Activated CD4-positive, alpha-beta T cell treated with anti-CD3 and anti-CD28 coated beads for 48 hours (primary cell): Measurements from ENCODE around the gene MAST4.

Source experiments
- DNase-seq: peaks from one replicate; pipeline ENCODE4 v3.0.0-alpha.2; 2020

The MAST4 gene

DNA sequence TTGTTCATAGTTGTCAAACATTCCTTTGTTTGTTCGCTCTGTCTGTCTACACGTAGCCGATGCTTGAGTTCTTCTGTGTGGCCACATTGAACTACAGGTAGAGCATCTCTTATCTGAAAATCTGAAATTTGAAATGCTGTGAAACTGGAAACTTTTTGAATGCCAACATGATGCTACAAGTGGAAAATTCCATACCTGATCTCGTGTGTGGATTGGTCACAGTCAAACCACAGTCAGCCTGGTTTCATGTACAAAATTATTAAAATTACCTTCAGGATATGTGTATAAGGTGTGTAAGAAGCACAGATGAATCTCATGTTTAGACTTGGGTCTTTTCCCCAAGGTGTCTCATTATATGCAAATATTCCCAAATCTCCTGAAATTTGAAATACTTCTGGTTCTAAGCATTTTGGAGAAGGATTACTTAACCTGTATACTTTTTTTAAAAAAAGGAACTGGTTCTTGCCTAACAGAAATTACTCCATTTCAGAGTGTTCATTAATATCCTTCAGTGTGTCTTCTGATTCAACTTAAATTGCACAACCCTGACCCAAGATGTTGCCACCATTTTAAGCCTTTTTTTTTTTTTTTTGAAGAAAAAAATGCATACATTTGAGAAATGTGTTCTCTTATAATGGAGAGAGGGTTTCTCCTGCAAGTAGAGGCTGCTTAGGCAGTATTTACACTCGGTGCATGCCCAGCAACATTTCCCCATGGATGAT, 254.3 kb downstream of the MAST4 start:
- no peak for DNase-seq

- DNase-seq = no peak
These were observed 255.1 kb downstream of the MAST4 start for GRCh38 chr5:66851306-66851705.

DNA sequence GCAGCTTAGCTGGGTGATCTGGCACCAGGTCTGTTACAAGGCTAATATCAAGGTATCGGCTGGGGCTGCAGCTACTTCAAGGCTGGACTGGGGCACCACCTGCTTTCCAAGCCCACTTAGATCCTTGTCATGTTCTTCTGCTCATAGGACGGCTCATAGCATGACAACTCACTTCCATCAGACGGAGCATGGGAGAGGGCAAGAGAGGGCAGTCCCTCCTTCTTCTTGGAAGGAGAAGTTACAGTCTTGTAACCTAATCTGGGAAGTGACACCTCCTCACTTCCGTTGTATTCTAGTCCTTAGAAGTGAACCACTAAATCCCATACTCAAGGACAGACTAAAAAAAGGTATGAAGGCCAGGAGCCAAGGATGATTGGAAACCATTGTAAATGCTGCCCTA, 258.2 kb downstream of the MAST4 start:
- no peak for DNase-seq

DNA sequence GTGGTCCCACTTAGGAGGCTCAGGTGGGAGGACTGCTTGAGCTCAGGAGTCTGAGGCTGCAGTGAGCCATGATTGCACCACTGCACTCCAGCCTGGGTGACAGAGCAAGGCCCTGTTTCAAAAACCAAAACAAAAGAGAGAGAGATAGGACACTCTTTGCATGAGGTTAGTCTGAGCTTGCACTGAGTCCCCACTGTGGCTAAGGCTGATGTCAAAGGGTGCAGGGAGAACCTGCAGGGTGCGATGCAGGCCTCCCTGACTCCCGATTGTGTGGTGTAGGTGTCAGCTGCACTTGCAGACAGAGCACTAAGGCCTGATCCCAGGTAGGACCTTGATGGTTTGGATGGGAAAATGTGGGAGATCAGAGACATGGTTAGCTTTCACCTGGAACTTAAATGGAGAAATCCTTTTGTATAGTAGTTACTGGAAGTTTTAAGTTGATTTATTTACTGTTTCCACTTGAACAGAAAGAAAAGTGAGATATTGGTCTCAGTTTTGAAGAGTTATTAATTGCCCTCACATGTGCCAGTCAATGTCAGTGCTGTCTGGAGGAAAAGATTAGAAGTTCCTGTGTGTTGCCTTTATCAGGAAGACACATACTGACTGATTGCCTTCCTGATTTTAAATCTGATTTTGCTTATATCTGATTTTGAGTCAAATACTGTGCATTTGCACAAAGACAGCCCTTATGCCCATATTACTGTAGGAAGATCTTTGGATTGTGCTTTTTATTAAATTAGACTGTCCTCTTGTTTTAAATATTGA, 260.0 kb downstream of the MAST4 start:
- DNase-seq = no peak

DNA sequence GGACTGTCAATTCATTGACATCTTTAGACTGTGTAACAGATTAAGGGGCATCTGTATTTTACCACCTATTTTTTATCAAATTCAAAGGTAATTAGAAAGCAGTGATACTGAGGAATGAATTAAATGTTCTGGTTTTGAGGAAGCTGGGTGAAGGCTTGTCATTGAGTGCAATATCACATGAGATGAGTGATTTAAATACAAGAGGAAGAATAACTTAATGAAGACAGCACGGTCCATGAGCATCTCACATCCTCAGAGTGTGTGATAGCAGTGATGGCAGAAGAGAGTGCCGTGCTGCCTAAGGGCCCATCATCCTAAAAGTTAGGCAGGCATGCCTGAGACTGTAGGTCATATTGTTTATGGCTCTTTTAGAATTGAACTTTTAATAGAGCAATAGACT, 263.3 kb downstream of the MAST4 start:
- no peak for DNase-seq

DNA sequence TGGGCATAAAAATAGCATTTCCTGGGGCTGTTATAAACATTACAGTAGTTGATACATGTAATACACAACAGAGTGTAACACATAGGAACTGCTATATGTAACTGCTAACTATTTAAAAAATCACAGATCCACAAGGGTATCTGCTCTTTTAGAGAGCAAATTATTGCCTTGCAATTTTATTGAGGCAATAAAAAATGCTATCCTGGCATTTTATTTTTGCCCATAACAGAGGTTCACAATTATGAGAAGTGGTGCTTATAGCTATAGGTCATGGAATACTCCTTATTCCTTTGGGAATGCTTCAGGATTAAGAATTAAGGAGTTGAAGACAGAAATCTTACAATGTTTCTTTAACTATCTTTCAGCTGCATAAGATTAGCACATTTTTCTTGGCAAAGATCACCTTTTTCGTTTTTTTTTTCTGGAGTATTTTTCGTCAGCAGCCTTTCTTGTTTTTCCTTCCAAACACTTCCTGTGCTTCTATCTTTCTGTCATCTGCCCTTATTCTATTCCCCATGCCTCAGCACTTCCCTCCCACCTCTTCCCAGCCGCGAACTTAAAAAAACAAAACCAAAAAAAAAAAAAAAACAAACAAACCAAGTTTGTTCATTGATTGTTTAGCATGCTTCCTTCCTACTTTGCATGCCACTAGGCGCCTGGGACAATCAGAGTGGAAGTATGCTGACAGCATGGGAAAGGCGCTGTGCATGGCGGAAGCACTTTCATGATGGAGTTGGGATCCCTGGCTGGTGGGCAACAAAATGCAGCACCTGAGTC, 264.2 kb downstream of the MAST4 start:
- no peak for DNase-seq

- DNase-seq = no peak
These were observed 265.2 kb downstream of the MAST4 start for GRCh38 chr5:66861402-66861801.

GRCh38 chr5:66862020-66862419, 265.8 kb downstream of the MAST4 start:
- DNase-seq = no peak

DNA sequence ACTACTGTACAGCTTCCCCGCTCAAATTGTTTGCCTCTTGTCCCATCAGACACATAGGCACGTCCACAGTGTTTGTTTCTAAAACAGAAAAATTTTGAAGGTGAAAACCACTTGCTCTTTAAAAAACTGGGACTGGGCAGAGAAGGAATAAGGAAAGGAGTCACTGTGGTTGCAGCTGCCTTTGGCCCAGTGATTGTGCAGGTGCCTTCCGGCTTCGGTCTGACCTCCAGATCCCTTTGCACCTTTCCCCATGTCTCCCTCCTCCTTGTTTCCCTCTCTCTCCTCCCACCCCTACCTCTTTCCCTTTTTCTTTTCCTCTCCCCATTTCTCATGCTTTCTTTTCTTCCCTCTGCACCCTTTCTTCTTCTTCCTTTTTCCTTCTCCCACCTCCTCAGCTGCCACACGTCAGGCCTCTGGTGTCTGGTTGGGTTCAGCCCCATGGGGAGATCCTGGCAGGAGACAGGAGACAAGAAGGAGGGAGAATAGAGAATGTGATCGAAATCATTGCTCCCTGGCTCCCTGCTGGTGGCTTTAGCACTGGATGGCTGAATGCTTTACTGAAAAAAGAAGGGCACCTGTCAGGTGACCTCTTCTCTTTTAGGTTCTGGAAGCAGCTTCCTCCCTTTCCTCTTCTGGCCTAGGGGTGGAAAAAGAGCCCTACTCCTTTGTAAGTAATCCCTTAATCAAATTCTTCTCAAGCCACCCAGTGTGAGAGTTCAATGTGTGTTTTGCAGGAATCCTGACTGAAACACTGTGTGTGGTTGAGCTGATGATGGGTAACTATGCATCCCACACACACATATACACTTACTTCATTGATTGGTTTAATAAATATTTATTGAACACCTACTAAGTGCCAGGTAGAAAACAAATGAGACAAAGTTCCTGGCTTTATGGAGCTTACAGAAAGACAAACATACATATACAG, 267.3 kb downstream of the MAST4 start:
- no peak for DNase-seq

DNA sequence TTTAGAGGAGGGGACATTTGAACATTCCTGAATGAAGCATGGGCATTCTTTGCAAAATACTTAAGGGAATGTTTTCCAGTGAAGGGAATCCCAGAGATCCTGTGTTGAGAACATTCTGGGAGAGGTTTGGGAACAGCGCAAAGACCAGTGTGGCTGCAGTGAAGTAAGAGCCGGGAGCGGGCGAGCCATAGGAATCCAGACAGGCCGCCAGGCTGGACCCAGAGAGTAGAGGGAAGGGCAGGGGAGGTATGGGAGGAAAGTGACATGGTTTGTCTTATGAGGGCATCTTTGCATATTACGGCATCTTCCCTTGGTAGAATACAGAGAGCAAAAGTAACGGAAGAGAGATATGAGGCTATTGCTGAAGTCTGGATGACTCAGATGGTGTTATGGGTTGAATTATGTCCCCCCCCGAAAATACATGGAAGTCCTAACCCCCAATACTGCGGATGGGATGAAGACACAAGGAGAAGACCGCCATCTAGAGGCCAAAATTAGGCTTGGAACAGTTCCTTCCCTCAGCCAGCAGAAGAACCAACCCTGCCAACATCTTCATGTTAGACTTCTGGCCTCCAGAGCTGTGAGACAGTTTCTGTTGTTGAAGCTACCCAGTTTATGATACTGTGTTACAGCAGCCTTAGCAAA, 268.2 kb downstream of the MAST4 start:
- peak; percentile 45 for DNase-seq

GRCh38 chr5:66867618-66868322, 271.6 kb downstream of the MAST4 start:
- DNase-seq = no peak

DNA sequence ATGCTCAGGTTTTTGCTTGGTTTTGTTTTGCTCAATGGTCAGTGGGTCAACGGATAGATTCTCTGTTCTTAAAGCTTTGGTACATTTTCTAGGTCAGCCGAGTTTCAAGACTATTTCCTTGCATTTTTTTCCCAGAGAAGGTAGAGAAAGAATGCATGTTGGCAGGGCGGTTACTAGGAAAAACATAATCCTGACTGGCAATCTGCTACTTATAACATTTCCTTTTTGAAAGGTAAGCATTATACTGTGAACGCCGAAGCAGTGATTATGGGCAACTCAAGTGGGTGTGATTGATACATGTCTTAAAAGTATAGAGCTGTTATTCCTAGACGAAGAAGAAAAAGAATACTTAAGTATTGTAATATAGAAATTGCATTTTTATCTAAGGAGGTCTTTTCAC, 273.2 kb downstream of the MAST4 start:
- DNase-seq = no peak

DNA sequence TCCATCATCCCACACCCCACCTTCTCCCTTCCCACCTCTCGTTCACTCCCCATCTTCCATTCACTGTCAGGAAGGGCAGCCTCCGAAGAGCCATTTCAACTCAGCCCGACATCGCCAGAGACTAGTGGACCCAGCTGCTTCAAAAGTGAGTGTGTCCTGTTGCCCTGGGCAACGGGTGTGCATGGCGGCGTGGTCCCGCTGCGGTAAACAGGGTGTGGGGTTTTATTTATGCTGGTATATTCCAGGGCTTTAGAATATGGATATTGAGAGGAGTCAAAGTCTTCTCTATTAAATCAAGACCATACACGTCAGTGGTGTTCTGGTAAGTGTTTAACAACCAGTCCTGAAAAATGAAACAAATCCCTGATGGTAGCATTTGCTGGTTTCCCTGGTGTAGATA, 274.5 kb downstream of the MAST4 start:
- no peak for DNase-seq

DNA sequence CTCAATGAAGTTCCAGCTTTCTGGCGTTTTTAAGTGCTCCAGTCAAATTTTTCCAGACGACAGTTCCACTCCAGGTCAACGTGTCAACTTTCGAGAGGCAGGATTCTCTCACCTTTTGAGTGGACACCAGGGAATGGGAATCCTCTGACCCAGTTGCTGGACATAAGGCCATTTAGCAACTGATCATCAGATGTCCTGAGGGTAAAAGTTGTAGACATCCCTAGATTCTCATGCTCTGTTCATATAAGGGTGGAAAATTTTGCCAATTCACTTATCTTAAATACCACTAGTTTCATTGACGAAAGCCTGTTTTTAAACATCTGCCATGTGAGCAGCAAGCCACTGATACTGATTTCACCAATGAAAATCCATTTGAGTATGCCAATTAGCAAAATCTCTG, 275.5 kb downstream of the MAST4 start:
- no peak for DNase-seq

DNA sequence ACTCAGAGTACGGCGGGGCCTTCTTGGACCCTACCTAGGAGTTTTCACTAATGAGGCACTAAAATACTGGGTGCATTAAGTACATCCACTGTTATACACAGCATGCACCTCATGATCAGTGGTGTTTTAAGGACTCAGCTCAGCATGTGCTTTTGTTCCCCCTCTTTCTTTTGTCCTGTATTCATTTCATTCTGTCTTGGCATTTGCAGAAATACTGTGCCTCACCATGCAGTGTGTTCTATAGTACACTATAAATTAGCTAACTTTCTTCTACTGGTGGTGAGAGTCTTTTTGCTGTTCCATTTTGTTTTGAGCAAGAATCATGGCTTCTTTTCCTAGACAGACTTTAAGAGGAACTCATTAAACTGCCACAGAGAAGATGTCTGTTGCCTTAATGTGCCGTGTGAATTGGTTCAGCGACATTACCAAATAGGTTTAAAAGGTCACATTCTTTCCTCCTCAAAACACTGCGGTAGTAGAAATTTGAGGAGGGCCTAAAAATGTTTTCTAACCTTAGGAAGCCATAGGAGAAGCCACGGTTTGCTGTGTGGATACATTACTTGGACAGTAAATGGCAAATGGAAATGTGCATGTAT, 276.6 kb downstream of the MAST4 start:
- no peak for DNase-seq

DNA sequence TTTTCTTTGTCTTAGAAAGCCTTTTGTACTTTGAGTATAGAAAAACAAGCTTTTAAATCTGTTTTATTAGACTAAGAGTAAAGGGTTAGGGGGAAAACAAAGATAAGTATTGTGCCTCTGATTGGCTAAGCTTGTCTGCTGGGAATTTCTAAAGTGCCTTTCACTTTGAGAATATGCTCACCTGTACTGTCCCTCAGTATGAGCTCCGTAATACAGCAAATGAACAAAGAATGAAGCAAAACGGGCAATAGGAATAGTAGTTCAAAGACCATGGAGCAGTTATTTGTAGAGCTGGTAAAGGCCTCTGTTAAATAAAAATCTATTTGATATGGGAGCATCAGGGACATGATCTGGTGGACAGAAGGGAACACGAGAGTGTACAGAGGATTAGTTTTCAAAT, 277.8 kb downstream of the MAST4 start:
- no peak for DNase-seq

GRCh38 chr5:66875315-66875714, 279.1 kb downstream of the MAST4 start:
- DNase-seq = no peak

- no peak for DNase-seq
These were observed 280.1 kb downstream of the MAST4 start for GRCh38 chr5:66876266-66876807.

GRCh38 chr5:66877843-66878242, 281.6 kb downstream of the MAST4 start:
- DNase-seq = peak; percentile 19

DNA sequence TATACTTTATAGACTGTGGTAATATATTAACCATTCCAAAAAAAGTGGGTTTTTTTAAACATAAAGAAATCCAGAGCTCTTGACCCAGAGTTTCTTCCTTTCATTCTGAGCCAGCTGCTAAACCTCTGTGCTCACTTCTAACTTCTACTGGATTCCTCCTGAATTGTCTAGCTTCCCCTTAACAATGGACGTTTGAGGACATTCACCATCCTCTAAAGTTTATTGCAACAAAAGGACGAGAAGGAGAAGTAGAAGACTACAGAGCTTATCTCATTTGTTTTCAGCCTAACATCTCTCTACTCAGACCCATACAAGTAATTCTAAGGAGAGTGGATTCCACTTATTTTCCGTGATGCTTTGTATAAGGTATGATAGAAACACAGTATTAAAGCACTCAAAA, 284.2 kb downstream of the MAST4 start:
- DNase-seq = no peak
